Urinary bladder (tissue), 4 donors: ENCODE data around the gene SMIM44. TPM values are rescaled to one million over a fixed set of nuclear protein-coding genes. Genes with fewer than 3 reads are reported as not detected.
"Not testable (repeated sequence)": the region's sequence is repeated elsewhere in the genome, so short reads cannot be mapped to it uniquely, and the experiment has no call there.

ENCODE experiments used
- DNase-seq: peaks from one replicate; pipeline ENCODE4 v3.0.0-alpha.2; 2015; ENCODE audit errors: extremely low spot score
- H3K27ac ChIP-seq: one replicate; pipeline ENCODE4 v1.5.1; 2013; ENCODE audit warnings: low read depth, mild to moderate bottlenecking, moderate library complexity
- H3K36me3 ChIP-seq: one replicate; pipeline ENCODE4 v1.6.1; 2013; ENCODE audit warnings: mild to moderate bottlenecking, moderate library complexity; ENCODE audit not compliant: insufficient read depth
- H3K4me1 ChIP-seq: one replicate; pipeline ENCODE4 v1.6.1; 2013; ENCODE audit warnings: mild to moderate bottlenecking, moderate library complexity; ENCODE audit not compliant: insufficient read depth
- H3K4me3 ChIP-seq: one replicate; pipeline ENCODE4 v1.5.1; 2013; ENCODE audit warnings: low read depth, low read length
- WGBS: extraction: QIAGEN DNeasy Blood & Tissue Kit; methylation state at CpG from one replicate; pipeline ENCODE4 v1.1.7; 2013; 5-methylcytosine and 5-hydroxymethylcytosine counted together
- polyA plus RNA-seq: library from polyadenylated mRNA; stranded (reverse); fragments of 200-250 nt; gene quantifications from one replicate; pipeline ENCODE4 v1.2.3, GENCODE V29; 2013
- total RNA-seq: library from RNA; depleted of rRNA; stranded (reverse); fragments of >200 nt; gene quantifications from one replicate; pipeline ENCODE4 v1.2.3, GENCODE V29; 2014
- donor health status: healthy with polysubstance abuse.
- donor health status: healthy.

Gene SMIM44
- total and polyA plus RNA-seq, 2 donors: not detected

DNA sequence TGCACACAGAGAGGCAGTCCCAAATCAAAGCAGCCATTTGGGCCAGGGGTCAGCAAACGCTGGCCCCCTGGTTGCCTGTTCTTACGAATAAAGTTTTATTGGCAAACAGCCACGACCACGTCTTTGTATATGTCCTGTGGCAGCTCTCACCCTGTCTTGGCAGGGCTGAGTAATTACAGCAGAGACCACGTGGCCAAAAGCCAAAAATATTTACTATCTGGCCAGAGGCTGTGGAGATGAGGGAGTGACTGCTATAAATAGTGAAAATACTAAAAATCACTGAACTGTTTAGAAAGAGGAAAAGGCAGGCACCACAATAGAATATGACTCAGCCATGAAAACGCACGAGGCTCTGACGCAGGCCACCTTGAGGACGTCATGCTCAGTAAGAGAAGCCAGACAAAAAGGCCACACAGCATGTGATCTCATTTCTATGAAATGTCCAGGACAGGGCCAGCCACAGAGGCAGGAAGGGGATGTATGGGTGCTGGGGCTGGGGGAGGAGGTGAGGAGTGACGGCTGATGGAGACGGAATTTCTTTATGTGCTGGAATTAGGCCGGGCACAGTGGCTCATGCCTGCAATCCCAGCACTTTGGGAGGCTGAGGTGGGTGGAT is 32.3 kb downstream of the SMIM44 start:
- H3K36me3 ChIP-seq: peaks cover 6% of the 10 kb centered on the region
- H3K27ac ChIP-seq: peak overlapping the region; percentile 78
- H3K4me3 ChIP-seq: no peak overlapping the region
- 15% methylated on average over 12 of the region's 12 CpGs for WGBS
- H3K4me1 ChIP-seq: no peaks in the 10 kb centered on the region
- no peak for DNase-seq

DNA sequence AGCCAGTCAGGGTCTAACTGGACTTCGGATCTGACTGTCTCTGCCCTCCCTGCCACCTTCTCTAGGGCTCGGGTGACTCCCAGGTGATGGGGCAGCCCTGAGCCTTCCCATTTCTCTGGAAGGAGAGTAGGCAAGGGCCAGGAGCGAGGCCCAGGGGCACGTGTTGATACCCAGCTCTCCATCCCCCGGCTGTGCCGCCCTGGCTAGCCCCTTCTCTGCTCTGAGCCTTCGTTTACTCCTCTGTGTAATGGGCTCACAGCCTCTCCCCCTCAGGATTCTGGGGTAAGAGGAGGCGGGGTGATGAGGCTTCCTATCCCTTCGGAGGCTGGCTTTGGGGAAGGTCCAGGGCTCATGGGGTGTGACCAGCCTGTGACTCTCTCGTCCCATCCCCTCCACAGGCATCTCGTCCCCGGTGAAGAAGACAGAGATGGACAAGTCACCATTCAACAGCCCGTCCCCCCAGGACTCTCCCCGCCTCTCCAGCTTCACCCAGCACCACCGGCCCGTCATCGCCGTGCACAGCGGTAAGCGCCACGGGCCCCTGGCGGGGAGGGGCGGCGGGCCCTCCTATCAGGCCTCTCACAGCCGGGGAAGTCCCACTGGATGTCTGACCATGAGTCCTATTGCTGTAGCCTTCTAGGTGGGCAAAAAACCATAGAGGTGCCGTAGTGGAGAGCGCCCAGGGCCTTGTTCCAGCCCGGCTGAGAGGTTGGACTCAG is 34.5 kb downstream of the SMIM44 start:
- no peak for DNase-seq
- no peaks in the 10 kb centered on the region for H3K4me1 ChIP-seq
- no peak overlapping the region for H3K27ac ChIP-seq
- peaks cover 6% of the 10 kb centered on the region for H3K36me3 ChIP-seq
- no peak overlapping the region for H3K4me3 ChIP-seq
- WGBS: 92% methylated on average over 28 of the region's 28 CpGs

DNA sequence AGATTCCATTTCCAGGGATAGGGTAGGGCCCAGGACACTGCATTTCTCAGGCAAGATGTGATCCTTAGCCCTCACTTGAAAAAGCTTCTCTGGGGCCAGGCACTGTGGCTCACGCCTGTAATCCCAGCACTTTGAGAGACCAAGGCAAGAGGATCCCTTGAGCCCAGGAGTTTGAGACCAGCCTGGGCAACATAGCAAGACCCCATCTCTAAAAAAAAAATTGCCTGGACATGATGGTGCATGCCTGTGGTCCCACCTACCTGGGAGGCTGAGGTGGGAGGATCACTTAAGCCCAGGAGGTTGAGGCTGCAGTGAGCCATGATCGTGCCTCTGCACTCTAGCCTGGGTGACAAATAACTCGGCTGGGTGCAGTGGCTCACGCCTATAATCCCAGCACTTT is 36.6 kb downstream of the SMIM44 start:
- H3K4me3 ChIP-seq, H3K4me1 ChIP-seq, DNase-seq, H3K27ac ChIP-seq, H3K36me3 ChIP-seq: not testable (repeated sequence)
- 92% methylated on average over 4 of the region's 4 CpGs for whole genome bisulfite sequencing

DNA sequence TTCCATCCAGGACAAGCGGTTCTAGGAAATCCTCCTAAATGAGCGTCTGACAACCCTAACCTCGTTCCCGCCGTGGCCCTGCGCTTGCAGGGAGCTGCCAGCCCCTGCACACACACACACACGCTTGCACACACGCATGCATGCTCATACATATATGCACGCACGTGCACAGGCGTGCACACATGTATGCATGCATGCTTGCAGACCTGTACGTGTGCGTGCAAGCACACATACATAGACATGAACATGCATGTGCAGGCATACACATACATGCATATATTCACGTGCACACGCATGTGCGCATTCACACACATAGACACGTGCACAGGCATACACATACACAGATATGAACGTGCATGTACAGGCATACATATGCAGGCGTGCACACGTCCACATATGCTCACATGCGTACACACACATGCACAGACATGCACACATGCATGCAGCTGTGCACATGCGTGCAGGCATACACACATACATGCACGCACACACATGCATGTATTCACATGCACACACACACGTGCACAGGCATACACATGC is 38.5 kb downstream of the SMIM44 start:
- no peak for DNase-seq
- Histone ChIP-seq H3K36me3 (peaks cover 4% of the 10 kb centered on the region), H3K4me1 (no peaks in the 10 kb centered on the region), H3K27ac (no peak overlapping the region), H3K4me3 (no peak overlapping the region)
- 63% methylated on average over 24 of the region's 24 CpGs for WGBS

DNA sequence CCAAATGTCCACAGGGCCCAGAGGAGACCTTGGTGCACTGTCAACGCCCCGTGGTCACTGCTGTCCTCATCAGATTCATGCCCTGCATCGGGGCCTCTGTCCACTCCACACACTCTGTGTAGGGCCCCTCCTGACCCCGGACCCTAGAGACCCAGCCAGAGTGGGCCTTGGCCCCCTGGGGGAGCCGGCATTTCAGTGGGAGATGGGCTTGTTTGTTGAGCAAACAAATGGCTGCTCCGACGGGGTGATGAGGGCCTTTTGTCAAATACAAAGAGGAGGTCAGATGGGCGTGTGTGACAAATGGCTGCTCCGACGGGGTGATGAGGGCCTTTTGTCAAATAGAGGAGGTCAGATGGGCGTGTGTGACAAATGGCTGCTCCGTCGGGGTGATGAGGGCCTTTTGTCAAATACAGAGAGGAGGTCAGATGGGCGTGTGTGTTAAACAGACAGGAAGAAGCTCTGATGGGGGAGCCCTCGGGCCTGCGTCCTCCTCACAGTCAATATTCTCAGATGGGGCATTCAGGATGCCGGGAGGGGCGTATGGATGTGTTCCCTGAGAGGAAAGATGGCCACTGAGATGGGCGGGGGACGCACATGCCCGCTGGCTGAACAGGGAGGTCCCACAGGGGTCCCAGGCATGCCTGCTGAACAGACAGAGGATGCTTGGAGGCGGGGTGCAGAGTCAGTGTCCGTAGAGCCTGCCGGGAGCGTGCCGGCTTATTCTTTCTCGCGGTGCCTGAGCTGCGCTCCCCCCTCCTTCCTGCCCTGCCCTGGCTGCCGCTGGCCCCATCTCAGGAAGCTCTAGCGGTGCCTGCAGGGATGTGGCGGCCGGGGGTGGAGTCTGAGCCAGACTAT is 39.2 kb downstream of the SMIM44 start:
- peak; percentile 25 for DNase-seq

DNA sequence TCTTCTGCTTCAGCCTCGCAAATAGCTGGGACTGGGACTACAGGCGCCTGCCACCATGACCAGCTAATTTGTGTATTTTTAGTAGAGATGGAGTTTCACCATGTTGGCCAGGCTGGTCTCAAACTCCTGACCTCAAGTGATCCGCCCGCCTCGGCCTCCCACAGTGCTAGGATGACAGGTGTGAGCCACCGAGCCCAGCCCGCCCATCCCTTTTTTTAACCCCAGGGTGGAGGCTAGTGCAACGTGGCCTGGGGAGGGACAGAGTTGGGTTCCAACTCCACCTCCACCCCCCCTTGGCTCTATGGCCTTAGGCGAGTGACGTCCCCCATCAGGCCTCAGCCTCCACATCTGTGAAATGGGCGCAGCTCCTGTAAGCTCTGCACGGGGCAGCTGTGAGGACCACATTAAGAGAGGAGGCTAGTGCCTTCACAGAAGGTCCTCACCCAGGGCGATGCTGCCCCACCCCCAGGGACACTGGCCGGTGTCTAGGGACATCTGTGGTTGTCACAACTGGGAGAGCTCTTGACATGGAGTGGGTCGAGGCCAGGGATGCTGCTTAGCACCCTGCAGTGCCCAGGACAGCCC is 40.7 kb downstream of the SMIM44 start:
- Histone ChIP-seq H3K27ac (no peak overlapping the region), H3K4me1 (no peaks in the 10 kb centered on the region), H3K4me3 (no peak overlapping the region), H3K36me3 (peaks cover 2% of the 10 kb centered on the region)
- 91% methylated on average over 15 of the region's 15 CpGs for WGBS
- DNase-seq: no peak

More for the DNA sequence above, 39.2 kb downstream of the SMIM44 start:
- no peak overlapping the region for H3K4me3 ChIP-seq
- whole genome bisulfite sequencing: 35% methylated on average over 33 of the region's 33 CpGs
- H3K36me3 ChIP-seq: peaks cover 3% of the 10 kb centered on the region
- H3K4me1 ChIP-seq: no peaks in the 10 kb centered on the region
- no peak overlapping the region for H3K27ac ChIP-seq

DNA sequence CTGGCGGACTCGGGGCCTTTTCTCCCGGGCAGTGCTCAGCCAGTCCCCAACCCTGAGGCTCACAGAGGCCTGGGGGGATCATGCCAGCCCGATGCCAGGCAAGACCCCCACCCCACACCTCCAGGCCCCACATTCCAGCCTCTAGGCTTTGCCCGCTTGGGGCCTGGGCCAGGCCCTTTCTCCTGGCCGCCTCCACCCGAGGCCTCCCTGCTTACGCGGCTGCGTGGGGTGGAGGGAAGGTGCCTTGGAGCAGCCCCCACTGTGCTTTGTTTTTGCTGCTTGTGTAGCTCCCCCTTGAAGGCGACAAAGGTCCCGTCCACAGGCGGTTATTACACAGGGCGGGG is 41.3 kb downstream of the SMIM44 start:
- DNase-seq: no peak
- no peak overlapping the region for H3K4me3 ChIP-seq
- 74% methylated on average over 14 of the region's 14 CpGs for WGBS
- H3K36me3 ChIP-seq: no peaks in the 10 kb centered on the region
- H3K4me1 ChIP-seq: no peaks in the 10 kb centered on the region
- H3K27ac ChIP-seq: no peak overlapping the region

DNA sequence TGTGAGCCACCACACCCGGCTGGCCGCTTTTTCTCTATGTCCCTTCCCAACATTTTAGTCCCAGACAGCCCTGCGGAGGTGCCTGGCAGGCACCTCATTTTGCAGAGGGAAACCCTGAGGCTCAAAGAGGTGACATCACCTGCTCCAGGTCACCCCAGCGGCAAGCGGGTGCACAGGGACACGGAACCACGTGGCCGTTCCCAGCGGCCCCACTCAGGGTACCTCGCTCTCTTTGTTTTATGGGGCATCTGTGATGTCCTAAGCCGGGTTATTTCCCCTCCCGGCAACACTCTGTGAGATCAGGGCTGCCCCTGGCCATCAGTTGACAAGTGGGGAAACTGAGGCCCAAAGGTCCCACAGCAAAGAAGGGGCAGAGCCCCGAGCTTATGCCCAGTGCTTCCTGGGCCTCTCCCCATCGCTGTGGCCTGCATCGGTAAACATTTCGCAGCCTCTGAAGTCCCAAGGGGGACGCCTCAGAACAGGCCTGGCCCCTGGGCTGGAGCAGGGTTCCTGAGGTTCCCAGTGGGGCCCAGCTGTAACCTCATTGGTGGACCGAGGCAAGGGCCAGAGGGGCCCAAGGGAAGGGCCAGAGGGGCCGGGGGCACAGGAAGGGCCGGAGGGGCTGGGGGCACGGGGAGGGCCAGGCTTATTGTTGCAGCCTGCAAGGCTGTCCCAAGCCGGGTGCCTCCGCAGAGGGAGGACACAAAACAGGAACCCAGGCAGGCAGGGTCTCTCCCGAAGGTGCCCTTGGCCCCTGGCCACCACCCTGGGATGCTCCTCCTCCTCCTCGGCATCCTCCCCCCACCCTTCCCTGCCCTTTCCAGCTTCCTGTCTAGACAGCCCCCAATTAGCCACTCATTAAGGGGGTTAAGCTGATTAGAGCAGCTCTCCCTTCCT is 41.9 kb downstream of the SMIM44 start:
- Histone ChIP-seq H3K27ac (no peak overlapping the region), H3K4me1 (no peaks in the 10 kb centered on the region), H3K36me3 (no peaks in the 10 kb centered on the region), H3K4me3 (no peak overlapping the region)
- no peak for DNase-seq
- WGBS: 71% methylated on average over 25 of the region's 25 CpGs

DNA sequence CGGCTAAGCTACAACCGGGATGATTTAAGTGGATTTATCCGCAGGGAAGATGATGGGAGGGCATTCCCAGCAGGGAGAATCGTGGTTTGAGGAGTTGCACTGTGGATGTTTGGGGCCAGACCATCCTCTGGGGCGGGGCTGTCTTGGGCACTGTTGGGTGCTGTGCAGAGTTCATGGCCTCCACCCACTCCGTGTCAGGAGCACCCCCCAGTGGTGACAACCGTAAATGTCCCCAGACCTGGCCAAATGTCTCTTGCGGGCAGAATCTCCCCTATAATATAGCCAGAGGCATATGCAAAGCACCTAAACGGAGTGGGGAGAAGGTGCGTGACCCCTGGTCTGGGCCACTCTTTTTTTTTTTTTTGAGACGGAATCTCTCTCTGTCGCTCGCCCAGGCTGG is 43.2 kb downstream of the SMIM44 start:
- H3K27ac ChIP-seq: no peak overlapping the region
- no peak for DNase-seq
- no peaks in the 10 kb centered on the region for H3K4me1 ChIP-seq
- H3K36me3 ChIP-seq: no peaks in the 10 kb centered on the region
- H3K4me3 ChIP-seq: no peak overlapping the region
- 71% methylated on average over 13 of the region's 13 CpGs for WGBS

DNA sequence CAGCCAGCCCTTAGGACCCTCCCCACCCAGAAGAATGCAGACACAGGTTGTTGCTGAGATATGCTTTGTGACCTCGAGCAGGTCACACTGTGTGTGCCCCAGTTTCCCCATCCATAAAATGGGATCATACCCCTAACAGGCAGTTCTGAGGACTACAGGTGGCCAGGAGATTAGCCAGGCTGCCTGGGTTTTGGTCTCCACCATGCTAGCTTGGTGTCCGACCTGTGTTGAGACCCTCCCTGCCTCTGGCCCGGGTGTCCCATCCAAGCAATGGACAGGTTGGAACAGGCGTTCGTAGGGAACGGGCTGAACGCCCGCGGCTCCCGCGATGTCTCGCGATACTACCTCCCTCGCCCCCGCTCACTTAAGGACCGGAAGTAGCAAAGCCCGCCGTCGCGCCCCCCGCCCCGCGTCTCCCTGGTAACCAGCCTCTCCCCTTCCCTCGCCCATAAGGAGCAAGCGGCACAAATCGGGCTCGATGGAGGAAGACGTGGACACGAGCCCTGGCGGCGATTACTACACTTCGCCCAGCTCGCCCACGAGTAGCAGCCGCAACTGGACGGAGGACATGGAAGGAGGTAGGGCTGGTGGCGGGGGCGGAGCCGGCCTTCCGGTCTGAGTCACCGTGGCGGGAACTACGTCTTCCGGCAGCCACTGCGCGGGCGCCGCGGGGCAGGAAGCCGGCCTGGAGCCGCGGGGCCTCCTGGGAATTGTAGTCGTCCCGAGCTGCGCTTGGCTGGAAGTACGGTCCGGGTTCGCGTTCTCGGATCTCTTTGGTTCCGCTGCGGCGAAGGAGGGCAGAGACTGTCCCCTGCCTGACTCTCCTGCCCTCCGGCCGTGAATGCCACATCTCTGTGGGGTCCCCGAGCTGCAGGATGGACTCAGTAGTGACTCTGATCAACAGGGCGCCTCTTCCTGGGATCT is 48.3 kb downstream of the SMIM44 start:
- Histone ChIP-seq H3K36me3 (no peaks in the 10 kb centered on the region), H3K4me3 (peak overlapping the region; percentile 37), H3K27ac (peak overlapping the region; percentile 94), H3K4me1 (no peaks in the 10 kb centered on the region)
- peak; percentile 86 for DNase-seq
- 3% methylated on average over 67 of the region's 67 CpGs for WGBS

DNA sequence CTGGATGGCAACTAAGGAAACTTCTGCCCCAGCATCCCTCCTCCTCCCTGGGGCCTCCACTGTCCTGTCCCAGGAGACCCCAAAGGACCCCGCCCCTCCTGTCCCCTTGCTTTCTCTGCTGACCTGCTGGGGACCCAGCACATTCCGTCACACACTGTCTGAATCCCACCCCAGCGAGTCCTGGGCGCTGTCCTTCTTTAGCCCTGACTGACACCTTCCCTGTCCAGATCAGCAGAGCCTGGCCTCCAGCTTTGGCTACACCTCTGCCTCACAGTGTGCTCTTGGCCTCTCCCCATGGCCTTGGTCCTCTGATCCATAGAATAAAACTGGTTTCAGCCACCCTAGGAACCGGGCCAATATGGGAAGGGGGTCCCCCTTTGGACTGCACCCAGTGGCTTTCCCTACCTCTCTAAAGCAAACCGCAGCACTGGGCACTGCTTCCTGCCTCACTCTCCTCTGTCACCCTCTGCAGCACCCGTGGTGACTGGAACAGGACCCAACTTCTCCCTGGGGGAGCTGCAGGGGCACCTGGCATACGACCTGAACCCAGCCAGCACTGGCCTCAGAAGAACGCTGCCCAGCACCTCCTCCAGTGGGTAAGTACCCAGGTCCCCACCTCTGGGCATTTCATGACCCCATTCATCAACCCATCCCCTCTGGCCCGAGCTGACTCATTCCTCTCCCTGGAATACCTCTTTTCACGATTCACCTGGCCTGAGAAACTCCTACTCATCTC is 49.3 kb downstream of the SMIM44 start:
- H3K4me3 ChIP-seq: no peak overlapping the region
- no peak for DNase-seq
- peak overlapping the region; percentile 94 for H3K27ac ChIP-seq
- WGBS: 93% methylated on average over 11 of the region's 11 CpGs
- no peaks in the 10 kb centered on the region for H3K36me3 ChIP-seq
- H3K4me1 ChIP-seq: no peaks in the 10 kb centered on the region
